Activated CD4-positive, alpha-beta T cell treated with anti-CD3 and anti-CD28 coated beads, Interleukin-2, amount 50 U/mL, for 48 hours (primary cell): Measurements from ENCODE around the gene FKRP.
A peak's percentile ranks its signal among the peaks of the same experiment; 100 is the strongest.

Experiments
- DNase-seq, 2 experiments: peaks; one replicate each; pipeline ENCODE4 v3.0.0-alpha.2; 2020

Gene FKRP

DNA sequence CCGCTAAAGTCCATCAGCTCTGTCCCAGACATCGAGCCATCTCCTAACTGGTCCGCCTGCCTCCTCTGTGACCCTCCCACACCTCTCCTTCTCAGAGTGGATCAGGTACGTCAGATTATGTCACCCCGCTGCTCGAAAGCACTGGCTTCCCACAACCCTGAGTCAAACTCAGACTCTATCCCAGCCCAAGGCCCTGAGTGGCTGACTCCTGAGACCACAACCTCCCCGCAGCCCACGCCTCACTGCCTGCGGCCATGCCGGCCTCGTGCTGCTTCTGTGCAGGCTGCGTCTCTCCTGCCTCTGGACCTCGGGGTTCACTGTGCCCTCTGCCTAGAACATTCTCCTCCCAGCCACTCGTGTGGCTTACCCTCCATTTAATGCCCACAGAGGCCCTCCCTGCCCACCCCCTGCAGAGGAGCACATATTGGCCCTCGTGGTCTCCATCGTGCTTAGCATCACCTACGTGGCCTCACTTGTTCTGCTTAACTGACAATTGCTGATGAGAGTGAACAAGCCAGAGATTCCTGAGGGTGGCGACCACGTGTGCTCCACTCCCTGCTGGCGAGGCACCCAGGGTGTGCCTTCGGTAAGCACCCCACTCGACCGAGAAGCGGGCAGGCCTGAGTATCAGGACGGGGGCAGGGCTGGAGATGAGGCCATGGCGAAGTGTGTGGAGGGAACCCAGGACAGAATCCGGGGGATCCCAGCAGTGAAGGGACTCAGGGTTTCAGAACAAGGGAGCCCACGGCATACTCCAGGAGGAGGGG is 13.5 kb upstream of the FKRP start:
- no peak for DNase-seq

DNA sequence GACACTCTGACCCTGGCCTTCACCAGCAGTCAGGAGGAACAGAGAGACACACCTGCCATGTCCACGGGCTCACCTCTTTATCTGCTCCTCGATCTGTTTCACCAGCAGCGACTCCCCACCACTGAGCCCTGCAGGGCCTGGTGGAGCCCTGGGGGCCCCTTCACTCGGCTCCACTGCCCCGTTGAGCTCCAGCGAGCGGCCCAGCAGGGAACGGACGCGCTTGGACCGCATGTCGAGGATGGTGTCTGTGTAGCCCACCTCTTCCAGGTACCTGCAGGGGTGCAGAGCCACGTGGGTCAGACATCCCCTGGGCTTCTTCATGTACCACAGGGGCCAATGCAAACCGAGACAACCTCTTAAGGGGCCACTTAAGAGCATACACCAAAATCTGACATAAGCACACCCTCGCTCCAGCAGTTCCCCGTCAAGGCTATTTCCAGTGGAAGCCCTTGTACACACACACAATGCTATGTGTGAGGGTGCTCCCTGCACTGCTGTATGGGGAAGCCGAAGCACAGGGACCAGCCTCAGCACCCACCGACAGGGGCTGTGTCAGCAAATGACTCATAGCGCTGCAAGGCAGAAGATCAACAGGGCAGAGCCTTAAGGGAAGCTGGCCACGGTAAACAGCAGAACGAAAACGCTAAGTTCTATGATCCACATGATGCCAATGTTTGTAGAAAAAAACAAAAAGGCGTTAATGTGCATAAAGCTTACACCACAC is 12.7 kb upstream of the FKRP start:
- no peak for DNase-seq

DNA sequence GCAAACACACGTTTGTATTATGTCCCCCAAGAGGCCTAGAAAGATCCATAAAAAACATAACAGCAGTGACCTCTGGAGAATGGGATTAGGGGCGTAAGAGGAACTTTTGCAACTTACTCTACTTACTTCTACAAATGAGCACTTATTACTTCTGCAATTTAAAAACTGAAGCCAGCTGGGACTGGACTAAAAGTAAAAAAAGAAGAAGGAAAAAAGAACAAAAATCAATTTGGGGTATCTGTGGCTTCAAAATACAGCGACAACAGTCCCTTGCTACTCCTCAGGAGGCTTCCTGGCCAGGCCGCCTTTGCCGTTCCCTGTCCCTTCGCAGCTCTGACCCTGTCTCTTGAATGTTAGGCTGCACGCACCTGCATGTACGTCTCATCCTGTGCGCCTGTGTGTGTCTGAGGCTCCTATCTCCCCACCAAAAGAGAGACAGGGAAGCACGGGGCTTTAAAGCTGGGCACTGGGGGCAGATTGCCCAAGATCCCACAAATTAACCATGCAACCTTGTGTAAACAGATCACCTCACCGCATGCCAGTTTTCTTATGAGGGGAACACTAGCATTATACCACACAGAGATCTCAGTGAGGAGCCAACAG is 12.1 kb upstream of the FKRP start:
- no peak for DNase-seq

DNA sequence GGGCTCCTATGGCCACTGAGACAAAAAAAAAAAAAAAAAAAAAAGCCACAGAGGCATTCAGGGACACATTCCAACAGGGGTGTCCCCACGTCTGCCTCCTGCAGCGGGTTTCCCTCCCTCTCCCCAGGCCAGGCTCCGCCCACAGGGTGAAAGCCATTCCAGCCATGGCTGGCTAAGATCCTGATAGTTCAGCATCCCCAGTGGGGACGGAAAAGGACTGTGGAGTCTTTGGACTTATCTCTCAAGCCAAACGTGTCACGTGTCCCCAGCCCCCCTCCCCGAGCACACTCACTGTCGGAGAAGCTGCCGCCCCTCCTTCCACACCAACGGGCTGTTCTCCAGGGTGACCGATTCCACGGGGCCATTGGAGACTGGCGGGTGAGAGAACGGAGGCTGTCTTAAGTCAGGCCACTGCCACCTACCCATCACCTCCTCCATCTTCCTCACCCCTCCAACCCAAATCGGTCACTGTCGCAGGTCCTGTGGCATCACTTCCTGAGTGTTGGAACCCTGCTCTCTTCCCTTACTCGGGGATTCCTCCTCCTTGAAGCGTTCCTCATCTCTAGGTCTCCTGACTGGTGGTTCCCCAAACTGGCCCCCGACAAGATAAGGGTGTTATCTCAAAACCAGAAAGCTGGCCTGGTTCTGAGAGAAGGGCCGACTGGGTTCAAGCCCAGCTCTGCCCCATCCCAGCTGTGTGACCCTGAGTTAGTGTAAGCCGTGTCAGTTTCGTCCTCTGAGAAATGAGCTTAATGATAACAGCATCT is 9.1 kb upstream of the FKRP start:
- no peak for DNase-seq

DNA sequence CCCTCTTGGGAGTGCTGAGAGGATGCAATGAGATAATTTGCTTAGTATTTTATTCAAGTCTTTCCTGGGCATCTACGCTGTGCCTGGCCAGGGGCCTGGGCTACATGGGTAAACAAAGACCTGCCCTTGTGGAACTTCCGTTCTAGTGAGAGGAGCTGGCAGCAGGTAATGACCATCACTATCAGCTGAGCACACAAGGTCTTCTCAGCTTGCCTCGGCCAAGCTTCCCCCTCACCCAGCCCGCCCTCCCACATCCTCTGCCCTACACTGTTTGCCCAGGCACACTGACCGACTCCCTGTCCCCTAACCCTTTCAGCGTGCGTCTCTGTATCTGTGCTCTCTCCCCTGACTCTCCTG is 8.6 kb upstream of the FKRP start:
- DNase-seq: no peak

DNA sequence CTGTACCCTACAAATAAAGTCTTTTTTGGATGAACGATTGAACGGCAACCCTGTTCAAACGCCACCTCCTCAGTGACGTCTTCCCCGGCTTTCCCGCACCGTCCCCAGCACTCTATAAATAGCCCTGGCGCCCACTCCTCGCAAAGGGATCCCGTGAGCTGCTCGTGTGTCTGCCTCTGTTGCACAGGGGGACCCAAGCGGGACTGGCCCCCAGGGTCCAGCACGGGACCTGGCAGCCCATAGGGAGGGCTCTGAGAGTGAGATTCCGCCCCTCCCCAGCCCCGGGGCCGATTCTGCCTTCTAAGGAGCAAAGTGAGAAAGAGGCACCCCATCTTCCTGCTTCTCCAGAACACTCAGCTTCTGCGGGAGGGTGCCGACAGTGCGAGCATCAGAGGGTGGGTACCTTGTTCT is 8.1 kb upstream of the FKRP start:
- no peak for DNase-seq

DNA sequence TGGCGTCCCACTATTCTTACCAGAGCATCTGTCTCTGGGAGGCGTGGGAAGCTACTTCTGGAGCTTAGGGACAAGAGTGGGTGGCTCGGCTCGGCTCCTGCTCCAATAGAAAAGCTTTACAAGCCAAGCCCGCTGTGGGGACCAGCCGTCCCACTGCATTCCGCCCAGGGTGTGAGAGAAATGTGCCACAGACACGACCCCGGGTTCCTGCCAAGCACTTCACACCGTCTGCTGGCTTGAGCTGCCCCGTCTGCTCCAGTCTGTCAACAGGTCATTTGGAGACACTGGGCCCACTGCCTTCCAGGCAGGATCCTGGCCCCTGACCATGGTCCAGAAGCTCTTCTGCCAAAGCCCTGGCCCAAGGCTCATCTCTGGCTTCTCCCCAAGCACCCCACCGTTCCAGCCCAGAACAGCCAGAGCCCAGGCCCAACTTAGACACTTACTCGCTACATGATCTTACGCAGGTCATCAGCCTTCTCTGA is 6.5 kb upstream of the FKRP start:
- no peak for DNase-seq

DNA sequence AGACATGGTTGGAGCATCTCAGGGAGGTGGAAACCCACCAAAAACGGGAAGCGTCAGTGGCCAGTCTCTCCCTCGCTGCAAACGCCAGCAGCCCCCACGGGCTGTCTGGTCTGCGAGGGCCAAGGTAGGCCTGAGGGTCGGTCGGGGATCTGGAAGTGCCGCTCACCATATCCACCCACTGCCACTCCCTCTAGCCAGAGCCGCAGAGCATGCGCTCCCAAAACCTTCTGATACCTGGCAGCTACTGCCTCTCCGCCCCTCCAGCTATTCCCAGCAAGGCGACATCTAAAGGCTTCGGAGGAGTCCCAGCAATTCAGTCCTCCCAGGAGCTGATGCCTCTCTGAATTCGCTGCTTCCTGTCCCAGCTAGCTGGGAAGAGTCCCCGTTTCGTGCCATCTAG is 4.4 kb upstream of the FKRP start:
- DNase-seq: no peak

DNA sequence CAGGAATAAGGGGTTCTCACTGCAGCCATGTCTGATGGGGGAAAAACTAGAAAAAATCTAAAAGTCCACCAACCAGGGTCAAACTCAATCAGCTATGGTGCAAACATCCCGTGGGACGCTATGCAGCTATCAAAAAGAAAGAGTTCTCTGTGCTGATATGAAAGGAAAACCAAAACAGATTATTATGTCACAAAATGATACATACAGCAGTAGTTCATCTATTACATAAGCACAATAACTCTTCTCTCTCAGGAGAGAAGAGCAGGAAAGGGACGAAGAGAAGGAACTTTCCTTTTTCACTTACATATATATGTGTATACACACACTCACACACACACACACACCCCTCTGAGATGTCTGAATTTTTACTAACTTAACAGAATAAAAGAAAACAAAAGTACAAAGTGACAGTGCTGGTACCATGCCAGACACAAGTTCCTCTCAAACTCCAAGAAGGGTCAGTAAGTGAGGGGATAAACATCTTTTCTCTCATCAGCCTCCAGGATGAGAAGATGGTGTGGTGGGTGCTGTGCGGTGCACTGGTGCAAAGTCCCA is 2.9 kb upstream of the FKRP start:
- DNase-seq: no peak

DNA sequence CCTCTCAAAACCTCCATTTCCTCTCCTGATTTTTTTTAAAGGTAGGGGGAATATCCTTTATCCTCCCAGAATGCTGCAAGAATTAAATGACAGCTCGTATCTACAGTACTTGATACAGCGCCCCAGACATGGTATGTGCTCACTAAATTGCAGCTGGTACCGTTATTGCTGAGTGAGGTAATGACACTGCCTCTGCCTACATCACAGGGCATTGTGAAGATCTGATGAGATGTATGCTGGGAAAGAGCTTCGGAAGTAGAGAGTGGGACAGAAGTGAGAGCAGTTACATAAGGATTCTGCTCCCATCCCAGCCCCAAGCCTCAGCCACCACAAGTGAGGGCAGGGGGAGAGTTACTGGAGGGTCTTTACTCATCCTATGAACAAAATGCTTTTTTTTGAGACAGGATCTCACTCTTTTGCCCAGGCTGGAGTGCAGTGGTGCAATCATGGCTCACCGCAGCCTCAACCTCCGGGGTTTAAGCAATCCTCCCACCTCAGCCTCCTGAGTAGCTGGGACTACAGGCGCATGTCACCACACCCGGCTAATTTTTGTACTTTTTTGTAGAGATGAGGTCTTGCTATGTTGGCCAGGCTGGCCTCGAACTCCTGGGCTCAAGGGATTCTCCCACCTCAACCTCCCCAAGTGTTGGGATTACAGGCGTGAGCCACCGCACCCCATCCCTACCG is 1.7 kb upstream of the FKRP start:
- no peak for DNase-seq

DNA sequence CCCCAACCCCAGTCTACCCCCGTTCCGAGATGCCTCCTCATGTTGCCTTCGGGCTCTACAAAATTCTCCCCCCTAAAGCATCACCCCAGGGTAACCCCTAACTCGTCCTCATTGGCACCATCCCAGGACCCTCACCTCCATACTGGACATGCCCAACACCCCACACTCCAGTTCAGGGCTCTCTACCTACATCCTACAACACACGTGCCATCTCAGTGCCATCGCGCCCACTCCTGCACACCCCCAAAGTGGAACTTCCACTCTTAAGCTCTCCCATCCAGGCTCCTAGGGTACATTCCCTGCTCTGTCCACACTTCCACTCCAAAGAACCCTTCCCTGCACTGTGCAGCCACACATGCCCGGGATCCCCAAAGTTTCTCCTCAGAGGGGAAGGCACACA is 827 bp upstream of the FKRP start:
- no peak for DNase-seq

DNA sequence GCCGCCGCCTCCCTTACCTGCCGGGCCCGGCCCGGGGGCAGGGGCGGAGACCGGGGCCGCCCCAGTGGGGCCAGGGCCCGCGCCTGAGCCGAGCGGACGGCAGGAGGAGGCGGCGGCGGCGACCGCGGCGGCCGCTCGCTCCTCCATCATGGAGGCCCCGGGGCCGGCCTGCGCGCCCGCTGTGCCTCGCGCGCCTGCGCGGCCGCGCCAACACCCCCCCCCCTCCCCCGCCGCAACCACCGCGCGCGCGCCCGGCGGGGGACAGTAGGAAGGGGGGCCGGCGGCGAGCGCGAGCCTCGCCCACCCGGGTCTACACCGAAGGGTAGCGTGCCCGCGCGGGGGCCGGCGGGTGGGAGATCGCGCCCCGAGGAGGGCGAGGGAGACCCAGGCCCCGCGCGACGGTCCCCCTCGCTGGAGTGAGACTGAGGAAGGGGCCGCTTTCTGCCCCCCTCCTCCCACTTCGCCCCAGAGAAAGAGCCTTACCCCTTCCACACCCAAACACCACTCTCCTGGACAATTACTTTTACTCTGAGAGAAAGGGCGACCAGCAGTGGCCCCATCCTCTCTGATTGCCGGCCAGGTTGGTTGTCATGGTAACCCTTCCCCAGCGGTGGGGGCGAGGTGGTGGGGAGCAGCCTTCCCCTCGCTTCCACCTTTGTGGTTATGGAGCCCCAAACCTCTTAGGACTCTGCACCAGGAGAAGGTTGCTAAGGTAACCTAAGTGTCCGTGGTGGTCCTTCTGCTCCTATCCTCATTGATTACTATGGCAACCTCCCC is 612 bp downstream of the FKRP start, which contains the start of gene STRN4:
STRN4 (minus strand) TSS at position 170 of the 777 bp plus-strand sequence; CDS start at position 150, 20 bp downstream.
- peak; percentile 44 to 53 for DNase-seq

DNA sequence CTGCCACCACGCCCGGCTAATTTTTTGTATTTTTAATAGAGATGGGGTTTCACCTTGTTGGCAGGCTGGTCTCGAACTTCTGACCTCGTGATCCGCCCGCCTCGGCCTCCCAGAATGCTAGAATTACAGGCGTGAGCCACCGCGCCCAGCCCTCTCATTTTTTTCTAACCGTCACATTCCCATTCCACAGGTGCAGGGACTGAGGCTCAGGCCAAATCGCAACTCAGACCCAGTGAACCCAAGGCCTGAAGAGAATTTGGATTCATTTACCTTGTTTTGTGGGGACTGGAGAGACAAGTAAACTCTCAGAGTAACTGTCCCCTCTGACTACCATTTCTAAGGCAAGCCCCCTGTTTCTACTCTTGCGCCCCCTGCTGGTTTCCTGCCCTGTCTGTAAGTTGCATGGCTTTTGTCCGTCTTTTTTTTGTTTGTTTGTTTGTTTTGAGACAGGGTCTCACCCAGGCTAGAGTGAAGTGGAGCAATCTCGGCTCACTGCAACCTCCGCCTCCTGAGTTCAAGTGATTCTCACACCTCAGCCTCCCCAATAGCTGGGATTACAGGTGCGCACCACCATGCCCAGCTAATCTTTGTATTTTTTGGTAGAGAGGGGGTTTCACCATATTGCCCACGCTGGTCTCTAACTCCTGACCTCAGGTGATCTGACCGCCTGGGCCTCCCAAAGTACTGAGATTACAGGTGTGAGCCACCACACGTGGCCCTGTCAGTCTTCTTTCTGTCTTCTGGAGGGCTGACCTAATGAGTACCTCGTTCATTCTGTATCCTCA is 2.7 kb downstream of the FKRP start:
- peak; percentile 84 to 87 for DNase-seq

DNA sequence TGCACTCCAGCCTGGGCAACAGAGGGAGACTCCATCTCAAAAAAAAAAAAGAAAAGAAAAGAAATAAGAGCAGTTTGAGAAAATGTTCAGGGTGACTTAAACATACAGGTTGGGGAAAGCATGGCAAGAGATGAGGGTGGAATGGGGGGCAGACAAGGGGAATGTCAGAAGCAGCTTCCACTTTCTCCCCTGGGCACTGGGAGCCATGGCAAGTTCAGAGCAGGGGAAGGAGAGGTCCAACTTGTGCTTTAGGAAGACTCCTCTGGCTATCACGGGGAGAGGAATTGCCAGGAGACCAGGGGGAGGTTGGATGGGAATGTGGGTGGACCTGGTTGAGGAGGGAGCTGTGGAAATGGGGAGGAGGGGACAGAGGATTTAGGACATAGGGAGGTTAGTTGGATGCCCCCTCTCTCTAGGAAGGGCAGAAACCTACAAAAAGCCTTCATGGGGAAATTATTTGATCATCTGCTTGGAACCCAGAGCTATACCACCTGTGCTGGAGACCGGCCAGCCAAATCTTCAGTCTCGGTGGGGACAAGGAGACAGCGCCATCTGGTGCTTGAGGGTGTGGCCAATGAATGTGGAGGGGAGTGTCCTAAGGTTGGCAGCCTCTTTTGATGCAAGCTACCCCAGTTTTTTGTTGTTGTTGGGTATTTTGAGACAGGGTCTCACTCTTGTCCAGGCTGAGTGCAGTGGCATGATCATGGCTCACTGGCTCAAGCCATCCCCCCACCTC is 7.7 kb downstream of the FKRP start:
- DNase-seq: peak; percentile 72 to 80

DNA sequence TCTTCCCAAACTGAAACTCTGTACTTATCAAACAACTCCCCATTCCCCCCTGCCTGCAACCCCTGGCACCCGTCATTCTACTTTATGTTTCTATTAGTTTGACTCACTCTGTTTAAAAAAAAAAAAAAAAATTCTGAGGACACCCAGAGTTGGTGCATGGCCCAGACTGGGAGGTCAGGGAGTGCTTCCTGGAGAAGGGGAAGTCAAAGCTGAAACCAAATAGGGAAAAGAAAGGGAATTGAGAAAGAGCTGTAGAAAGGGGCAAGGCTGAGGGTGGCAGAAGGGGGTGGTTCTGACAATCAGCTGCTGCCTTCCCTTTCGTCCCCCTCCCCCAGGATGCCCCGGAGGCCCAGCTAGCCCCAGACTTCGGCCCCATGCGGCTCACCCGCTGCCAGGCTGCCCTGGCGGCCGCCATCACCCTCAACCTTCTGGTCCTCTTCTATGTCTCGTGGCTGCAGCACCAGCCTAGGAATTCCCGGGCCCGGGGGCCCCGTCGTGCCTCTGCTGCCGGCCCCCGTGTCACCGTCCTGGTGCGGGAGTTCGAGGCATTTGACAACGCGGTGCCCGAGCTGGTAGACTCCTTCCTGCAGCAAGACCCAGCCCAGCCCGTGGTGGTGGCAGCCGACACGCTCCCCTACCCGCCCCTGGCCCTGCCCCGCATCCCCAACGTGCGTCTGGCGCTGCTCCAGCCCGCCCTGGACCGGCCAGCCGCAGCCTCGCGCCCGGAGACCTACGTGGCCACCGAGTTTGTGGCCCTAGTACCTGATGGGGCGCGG is 9.4 kb downstream of the FKRP start:
- DNase-seq: no peak

DNA sequence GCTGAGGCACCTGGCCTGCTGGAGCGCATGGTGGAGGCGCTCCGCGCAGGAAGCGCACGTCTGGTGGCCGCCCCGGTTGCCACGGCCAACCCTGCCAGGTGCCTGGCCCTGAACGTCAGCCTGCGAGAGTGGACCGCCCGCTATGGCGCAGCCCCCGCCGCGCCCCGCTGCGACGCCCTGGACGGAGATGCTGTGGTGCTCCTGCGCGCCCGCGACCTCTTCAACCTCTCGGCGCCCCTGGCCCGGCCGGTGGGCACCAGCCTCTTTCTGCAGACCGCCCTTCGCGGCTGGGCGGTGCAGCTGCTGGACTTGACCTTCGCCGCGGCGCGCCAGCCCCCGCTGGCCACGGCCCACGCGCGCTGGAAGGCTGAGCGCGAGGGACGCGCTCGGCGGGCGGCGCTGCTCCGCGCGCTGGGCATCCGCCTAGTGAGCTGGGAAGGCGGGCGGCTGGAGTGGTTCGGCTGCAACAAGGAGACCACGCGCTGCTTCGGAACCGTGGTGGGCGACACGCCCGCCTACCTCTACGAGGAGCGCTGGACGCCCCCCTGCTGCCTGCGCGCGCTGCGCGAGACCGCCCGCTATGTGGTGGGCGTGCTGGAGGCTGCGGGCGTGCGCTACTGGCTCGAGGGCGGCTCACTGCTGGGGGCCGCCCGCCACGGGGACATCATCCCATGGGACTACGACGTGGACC is 10.1 kb downstream of the FKRP start:
- DNase-seq: no peak

DNA sequence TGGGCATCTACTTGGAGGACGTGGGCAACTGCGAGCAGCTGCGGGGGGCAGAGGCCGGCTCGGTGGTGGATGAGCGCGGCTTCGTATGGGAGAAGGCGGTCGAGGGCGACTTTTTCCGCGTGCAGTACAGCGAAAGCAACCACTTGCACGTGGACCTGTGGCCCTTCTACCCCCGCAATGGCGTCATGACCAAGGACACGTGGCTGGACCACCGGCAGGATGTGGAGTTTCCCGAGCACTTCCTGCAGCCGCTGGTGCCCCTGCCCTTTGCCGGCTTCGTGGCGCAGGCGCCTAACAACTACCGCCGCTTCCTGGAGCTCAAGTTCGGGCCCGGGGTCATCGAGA is 10.7 kb downstream of the FKRP start:
- DNase-seq: no peak

DNA sequence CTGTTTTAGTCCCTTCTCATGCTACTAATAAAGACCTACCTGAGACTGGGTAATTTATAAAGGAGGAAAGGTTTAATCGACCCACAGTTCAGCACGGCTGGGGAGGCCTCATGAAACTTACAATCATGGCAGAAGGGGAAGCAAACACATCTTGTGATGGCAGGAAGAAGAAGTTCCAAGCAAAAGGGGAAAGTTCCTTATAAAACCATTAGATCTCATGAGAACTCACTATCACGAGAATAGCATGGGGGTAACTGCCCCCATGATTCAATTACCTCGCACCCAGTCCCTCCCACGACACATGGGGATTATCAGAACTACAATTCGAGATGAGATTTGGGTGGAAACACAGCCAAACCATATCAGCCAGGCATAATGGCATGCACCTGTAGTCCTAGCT is 13.3 kb downstream of the FKRP start:
- DNase-seq: no peak
